ENCODE results near the gene PKNOX2.

PKNOX2 gene

GRCh38 chr11:125193841-125194240 lies 29.3 kb downstream of the PKNOX2 start:
- Histone ChIP-seq H3K9ac (no peak overlapping the region), H3K36me3 (ENCODE audit: insufficient read depth) (no peaks in the 10 kb centered on the region), H4K20me1 (ENCODE audit: insufficient read depth) (no peaks in the 10 kb centered on the region), H3K27ac (no peak overlapping the region), H2AFZ (ENCODE audit: low read depth) (no peak overlapping the region), H3K4me3 (IDR thresholded peaks at IDR 0.05; ENCODE audit: insufficient read depth, low read depth, low read length) (no peak overlapping the region), H3K79me2 (ENCODE audit: insufficient read depth, low read depth) (no peaks in the 10 kb centered on the region), H3K4me1 (ENCODE audit: low read depth, poor library complexity, severe bottlenecking) (no peaks in the 10 kb centered on the region), H3K27me3 (ENCODE audit: insufficient read depth, low read depth) (no peaks in the 10 kb centered on the region), H3K4me2 (no peak overlapping the region)
- no peak for TF ChIP-seq CTCF (conservative IDR thresholded peaks at IDR 0.05; ENCODE audit: low read depth, low read length)

GRCh38 chr11:125199915-125200314 lies 35.4 kb downstream of the PKNOX2 start:
- Histone ChIP-seq H3K4me2 (no peak overlapping the region), H4K20me1 (ENCODE audit: insufficient read depth) (no peaks in the 10 kb centered on the region), H3K36me3 (ENCODE audit: insufficient read depth) (no peaks in the 10 kb centered on the region), H3K27me3 (ENCODE audit: insufficient read depth, low read depth) (no peaks in the 10 kb centered on the region), H3K4me3 (IDR thresholded peaks at IDR 0.05; ENCODE audit: insufficient read depth, low read depth, low read length) (no peak overlapping the region), H3K27ac (no peak overlapping the region), H3K4me1 (ENCODE audit: low read depth, poor library complexity, severe bottlenecking) (no peaks in the 10 kb centered on the region), H2AFZ (ENCODE audit: low read depth) (no peak overlapping the region), H3K9ac (no peak overlapping the region), H3K79me2 (ENCODE audit: insufficient read depth, low read depth) (no peaks in the 10 kb centered on the region)
- TF ChIP-seq CTCF (conservative IDR thresholded peaks at IDR 0.05; ENCODE audit: low read depth, low read length), result no peak

- Histone ChIP-seq H4K20me1 (ENCODE audit: insufficient read depth) (no peaks in the 10 kb centered on the region), H3K36me3 (ENCODE audit: insufficient read depth) (no peaks in the 10 kb centered on the region), H3K4me3 (IDR thresholded peaks at IDR 0.05; ENCODE audit: insufficient read depth, low read depth, low read length) (no peak overlapping the region), H2AFZ (ENCODE audit: low read depth) (no peak overlapping the region), H3K9ac (no peak overlapping the region), H3K4me2 (no peak overlapping the region), H3K4me1 (ENCODE audit: low read depth, poor library complexity, severe bottlenecking) (no peaks in the 10 kb centered on the region), H3K27me3 (ENCODE audit: insufficient read depth, low read depth) (no peaks in the 10 kb centered on the region), H3K27ac (no peak overlapping the region), H3K79me2 (ENCODE audit: insufficient read depth, low read depth) (no peaks in the 10 kb centered on the region)
- no peak for TF ChIP-seq CTCF (conservative IDR thresholded peaks at IDR 0.05; ENCODE audit: low read depth, low read length)
These were observed 35.9 kb downstream of the PKNOX2 start for GRCh38 chr11:125200441-125200840.

- H3K4me3 ChIP-seq (IDR thresholded peaks at IDR 0.05; ENCODE audit: insufficient read depth, low read depth, low read length), result no peak overlapping the region
- H3K9ac ChIP-seq, result no peak overlapping the region
- H3K79me2 ChIP-seq (ENCODE audit: insufficient read depth, low read depth), result no peaks in the 10 kb centered on the region
- no peaks in the 10 kb centered on the region for H3K27me3 ChIP-seq (ENCODE audit: insufficient read depth, low read depth)
- H3K4me1 ChIP-seq (ENCODE audit: low read depth, poor library complexity, severe bottlenecking), result no peaks in the 10 kb centered on the region
- TF ChIP-seq CTCF (conservative IDR thresholded peaks at IDR 0.05; ENCODE audit: low read depth, low read length), result no peak
- H2AFZ ChIP-seq (ENCODE audit: low read depth), result no peak overlapping the region
- H3K36me3 ChIP-seq (ENCODE audit: insufficient read depth), result no peaks in the 10 kb centered on the region
- no peaks in the 10 kb centered on the region for H4K20me1 ChIP-seq (ENCODE audit: insufficient read depth)
- H3K4me2 ChIP-seq, result no peak overlapping the region
- no peak overlapping the region for H3K27ac ChIP-seq
These were observed 37.1 kb downstream of the PKNOX2 start for GRCh38 chr11:125201525-125202141.
